RWPE2 (cell line): ENCODE measurements around the gene NCOA3.

Source experiments
- ATAC-seq: fragments of 200-7000 bp; cut with Tn5 transposase; 3 replicates; pipeline ENCODE4 v1.9.1; 2021; ENCODE audit warnings: low read depth
- DNase-seq: peaks from one replicate; pipeline ENCODE4 v3.0.0-alpha.2; 2020; ENCODE audit warnings: low spot score
- H3K27ac ChIP-seq: fragments of 450-650 bp; 2 replicates; pipeline ENCODE4 v1.5.1; 2017; ENCODE audit warnings: mild to moderate bottlenecking; ENCODE audit not compliant: poor library complexity, severe bottlenecking
- H3K27me3 ChIP-seq: fragments of 250-450 bp; sonication (Bioruptor Pico); 2 replicates; pipeline ENCODE4 v1.5.1; 2021; ENCODE audit warnings: mild to moderate bottlenecking, moderate library complexity; ENCODE audit not compliant: insufficient read depth, poor library complexity, severe bottlenecking
- H3K36me3 ChIP-seq: fragments of 250-450 bp; sonication (Bioruptor Pico); 2 replicates; pipeline ENCODE4 v1.5.1; 2020; ENCODE audit warnings: low read depth, mild to moderate bottlenecking, moderate library complexity
- H3K4me1 ChIP-seq: fragments of 250-450 bp; sonication (Bioruptor Pico); 2 replicates; pipeline ENCODE4 v1.5.1; 2021; ENCODE audit warnings: mild to moderate bottlenecking, moderate library complexity; ENCODE audit not compliant: insufficient read depth, poor library complexity, severe bottlenecking
- H3K4me3 ChIP-seq: fragments of 250-450 bp; sonication (Bioruptor Pico); 2 replicates; pipeline ENCODE4 v1.5.1; 2021; ENCODE audit warnings: mild to moderate bottlenecking, moderate library complexity; ENCODE audit not compliant: severe bottlenecking
- H3K9me3 ChIP-seq: fragments of 250-450 bp; sonication (Bioruptor Pico); 2 replicates; pipeline ENCODE4 v1.5.1; 2021; ENCODE audit warnings: mild to moderate bottlenecking, moderate library complexity; ENCODE audit not compliant: severe bottlenecking
- CTCF ChIP-seq: fragments of 450-650 bp; IDR thresholded peaks from one replicate; pipeline ENCODE4 v1.5.1; 2017; ENCODE audit warnings: mild to moderate bottlenecking, moderate library complexity; ENCODE audit not compliant: poor library complexity, severe bottlenecking

The NCOA3 gene

DNA sequence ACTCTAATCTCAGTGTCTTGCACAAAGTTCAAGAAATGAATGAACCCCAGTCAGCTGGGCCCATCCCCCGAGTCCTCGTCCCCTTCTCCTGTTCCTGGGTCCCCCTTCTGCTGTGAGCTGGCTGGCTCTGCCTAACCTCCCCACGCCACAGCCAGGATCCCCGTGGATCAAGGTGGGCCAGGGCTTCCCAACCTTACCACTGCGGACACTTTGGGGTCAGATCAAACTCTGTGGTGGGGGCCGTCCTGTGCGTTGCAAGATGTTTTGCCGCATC lies 167.4 kb downstream of the NCOA3 start:
- no peak overlapping the region for H3K27ac ChIP-seq

GRCh38 chr20:47669489-47669888 lies 167.8 kb downstream of the NCOA3 start:
- Histone ChIP-seq H3K4me3 (no peak overlapping the region), H3K36me3 (peaks cover 67% of the 10 kb centered on the region), H3K9me3 (no peaks in the 10 kb centered on the region), H3K27ac (no peak overlapping the region), H3K27me3 (no peaks in the 10 kb centered on the region), H3K4me1 (peaks cover 13% of the 10 kb centered on the region)
- ATAC-seq (no peak), DNase-seq (peak; percentile 59)
- TF ChIP-seq CTCF: no peak

More for the DNA sequence above, 167.4 kb downstream of the NCOA3 start:
- H3K4me3 ChIP-seq: no peak overlapping the region
- DNase-seq (peak; percentile 80), ATAC-seq (no peak)
- H3K36me3 ChIP-seq: peaks cover 67% of the 10 kb centered on the region
- no peak for TF ChIP-seq CTCF
- H3K4me1 ChIP-seq: peaks cover 17% of the 10 kb centered on the region
- no peaks in the 10 kb centered on the region for H3K9me3 ChIP-seq
- H3K27me3 ChIP-seq: no peaks in the 10 kb centered on the region

DNA sequence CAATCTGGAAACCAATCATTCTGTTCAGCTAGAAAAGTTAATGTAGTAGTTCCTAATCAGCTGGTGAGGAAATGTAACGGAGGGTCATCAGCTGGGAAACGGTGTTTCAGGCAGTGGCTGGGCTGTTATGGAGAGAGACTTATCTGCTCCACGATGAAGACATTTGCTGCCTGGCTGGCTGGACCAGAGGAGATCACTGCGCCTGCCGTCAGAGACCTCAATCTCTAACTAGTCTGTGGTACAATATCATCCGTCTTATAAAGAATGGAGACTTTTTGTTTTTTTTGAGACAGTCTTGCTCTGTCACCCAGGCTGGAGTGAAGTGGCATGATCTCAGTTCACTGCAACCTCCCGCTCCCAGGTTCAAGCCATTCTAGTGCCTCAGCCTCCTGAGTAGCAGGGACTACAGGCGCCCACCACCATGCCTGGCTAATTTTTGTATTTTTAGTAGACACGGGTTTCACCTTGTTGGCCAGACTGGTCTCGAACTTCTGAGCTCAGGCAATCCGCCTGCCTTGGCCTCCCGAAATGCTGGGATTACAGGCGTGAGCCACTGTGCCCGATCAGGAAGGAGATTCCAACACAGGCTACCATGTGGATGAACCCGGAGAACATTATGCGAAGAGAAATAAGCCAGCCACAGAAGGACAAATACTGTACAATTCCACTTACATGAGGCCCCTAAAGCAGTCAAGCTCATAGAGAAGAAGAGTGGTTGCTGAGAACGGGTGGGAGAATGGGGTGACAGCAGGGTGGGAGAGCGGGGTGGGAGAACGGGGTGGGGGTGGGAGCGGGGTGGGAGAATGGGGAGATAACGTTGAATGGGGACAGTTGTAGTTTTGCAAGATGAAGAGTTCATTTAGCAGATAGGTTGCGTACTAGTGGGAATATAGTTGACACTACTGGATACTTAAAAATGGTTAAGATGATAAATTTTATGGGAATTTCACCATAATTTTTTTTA lies 168.5 kb downstream of the NCOA3 start:
- TF ChIP-seq CTCF: no peak
- ATAC-seq (no peak), DNase-seq (peak; percentile 66)
- Histone ChIP-seq H3K4me1 (peaks cover 6% of the 10 kb centered on the region), H3K36me3 (peaks cover 68% of the 10 kb centered on the region), H3K4me3 (no peak overlapping the region), H3K27me3 (no peaks in the 10 kb centered on the region), H3K27ac (no peak overlapping the region), H3K9me3 (no peaks in the 10 kb centered on the region)

DNA sequence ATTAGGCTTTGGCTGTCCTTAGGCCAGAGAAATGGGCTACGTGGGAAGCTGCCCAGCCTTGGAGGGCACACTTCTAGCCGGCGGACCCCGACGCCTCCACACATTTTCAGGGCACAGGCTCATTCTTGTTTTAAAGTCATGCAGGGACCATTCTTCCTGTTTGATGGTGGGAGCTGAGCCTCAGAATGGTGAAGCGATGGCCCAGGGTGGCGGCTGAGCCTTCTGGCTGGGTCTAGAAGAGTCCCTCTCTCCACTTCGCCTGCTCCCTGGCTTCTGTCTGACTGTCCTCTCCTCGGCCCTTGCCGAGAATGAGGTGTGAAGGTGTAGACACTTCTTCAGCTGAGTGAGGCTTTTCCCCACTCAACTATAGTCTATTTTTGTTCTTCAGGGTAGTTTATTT lies 169.2 kb downstream of the NCOA3 start:
- DNase-seq: peak; percentile 77
- Histone ChIP-seq H3K27ac (no peak overlapping the region), H3K36me3 (peaks cover 69% of the 10 kb centered on the region), H3K9me3 (no peaks in the 10 kb centered on the region), H3K4me3 (no peak overlapping the region), H3K27me3 (no peaks in the 10 kb centered on the region), H3K4me1 (no peaks in the 10 kb centered on the region)
- TF ChIP-seq CTCF: no peak
- no peak for ATAC-seq

- DNase-seq (peak; percentile 83), ATAC-seq (no peak)
- Histone ChIP-seq H3K9me3 (no peaks in the 10 kb centered on the region), H3K27ac (no peak overlapping the region), H3K27me3 (no peaks in the 10 kb centered on the region), H3K4me3 (no peak overlapping the region), H3K36me3 (peaks cover 75% of the 10 kb centered on the region), H3K4me1 (no peaks in the 10 kb centered on the region)
- TF ChIP-seq CTCF: no peak
Observed at GRCh38 chr20:47672166-47672565, 170.5 kb downstream of the NCOA3 start.
